HEK293 (cell line): Measurements from ENCODE around the gene ITGA2B.

ENCODE experiments used
- ATF2 ChIP-seq: fragments of 450-650 bp; formaldehyde crosslinking; IDR thresholded peaks from 2 replicates; pipeline ENCODE4 v1.5.1; 2016; ENCODE audit warnings: missing biosample characterization, missing genetic modification characterization, low read depth
- CTCF ChIP-seq: fragments of 450-650 bp; formaldehyde crosslinking; IDR thresholded peaks from 2 replicates; pipeline ENCODE4 v1.5.1; 2016; ENCODE audit warnings: missing biosample characterization, missing genetic modification characterization
- PRDM10 ChIP-seq: fragments of 450-650 bp; formaldehyde crosslinking; IDR thresholded peaks from 2 replicates; pipeline ENCODE4 v1.5.1; 2016; ENCODE audit warnings: missing biosample characterization, missing genetic modification characterization
- SETDB1 ChIP-seq: IDR thresholded peaks from one replicate; pipeline ENCODE4 v1.6.1; 2017; ENCODE audit warnings: mild to moderate bottlenecking, low read length, moderate library complexity, mixed read lengths; ENCODE audit not compliant: insufficient read length
- ZBTB8A ChIP-seq: fragments of 450-650 bp; formaldehyde crosslinking; IDR thresholded peaks from 2 replicates; pipeline ENCODE4 v1.5.1; 2016; ENCODE audit warnings: missing biosample characterization, missing genetic modification characterization
- ZNF274 ChIP-seq, 2 experiments: fragments of 200-500 bp in 1 of 2; fragments of 450-650 bp in 1 of 2; sonication (Bioruptor generic) in 1 of 2; formaldehyde crosslinking in 1 of 2; IDR thresholded peaks; 2 replicates each; pipeline versions ENCODE4 v1.5.1 to v1.6.1; 2014 to 2016; ENCODE audit warnings: borderline replicate concordance in 1 of 2, inconsistent platforms in 1 of 2, low read length in 1 of 2, missing biosample characterization in 1 of 2, missing genetic modification characterization in 1 of 2
- ZNF501 ChIP-seq: fragments of 450-650 bp; formaldehyde crosslinking; IDR thresholded peaks from 2 replicates; pipeline ENCODE4 v1.5.1; 2016; ENCODE audit warnings: missing biosample characterization, missing genetic modification characterization
- ZNF510 ChIP-seq: fragments of 450-650 bp; formaldehyde crosslinking; IDR thresholded peaks from 2 replicates; pipeline ENCODE4 v1.5.1; 2018; ENCODE audit warnings: mild to moderate bottlenecking, missing genetic modification characterization, missing biosample characterization; ENCODE audit not compliant: insufficient replicate concordance
- ZNF843 ChIP-seq: fragments of 450-650 bp; formaldehyde crosslinking; IDR thresholded peaks from 2 replicates; pipeline ENCODE4 v1.5.1; 2016; ENCODE audit warnings: missing biosample characterization, missing genetic modification characterization
- ZXDB ChIP-seq: fragments of 450-650 bp; formaldehyde crosslinking; IDR thresholded peaks from 2 replicates; pipeline ENCODE4 v1.5.1; 2016; ENCODE audit warnings: missing biosample characterization, missing genetic modification characterization
- TF ChIP-seq, protein P1 (sequence below): fragments of 450-650 bp; formaldehyde crosslinking; IDR thresholded peaks from 2 replicates; pipeline ENCODE4 v1.5.1; 2017; ENCODE audit warnings: missing biosample characterization, missing genetic modification characterization

DNA sequence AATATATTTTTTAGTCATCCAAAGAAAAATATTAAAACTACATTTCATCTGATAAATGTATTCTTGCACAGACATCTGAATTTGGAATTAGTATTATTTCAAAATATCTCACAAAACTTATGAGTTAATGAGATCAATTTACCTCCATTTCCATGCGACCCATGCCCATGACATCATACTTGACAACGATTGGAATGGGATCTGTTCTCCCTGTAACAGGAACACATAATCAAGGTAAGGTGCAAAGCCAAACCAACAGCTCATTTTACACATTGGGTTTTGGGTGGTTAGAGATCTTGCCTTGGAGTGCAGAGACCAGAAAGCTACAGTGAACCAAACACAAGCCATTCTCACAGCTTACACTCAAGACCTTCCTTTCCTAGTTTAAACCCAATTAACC, 46.9 kb upstream of the ITGA2B start:
- TF ChIP-seq CTCF (tag by site-specific recombination) (no peak), ZNF843 (tag by site-specific recombination) (no peak), SETDB1 (no peak), ZNF501 (tag by site-specific recombination) (no peak), ZNF510 (no peak), ZNF274 (IDR thresholded peaks at IDR 0.05; ENCODE audit: low read length) (no peak), ZNF274 (tag by site-specific recombination; IDR thresholded peaks at IDR 0.05; ENCODE audit: borderline replicate concordance) (no peak), ATF2 (tag by site-specific recombination) (peak; percentile 82), ZBTB8A (tag by site-specific recombination) (no peak), PRDM10 (tag by site-specific recombination) (no peak), ZXDB (tag by site-specific recombination) (no peak)
- TF ChIP-seq, protein P1, sequence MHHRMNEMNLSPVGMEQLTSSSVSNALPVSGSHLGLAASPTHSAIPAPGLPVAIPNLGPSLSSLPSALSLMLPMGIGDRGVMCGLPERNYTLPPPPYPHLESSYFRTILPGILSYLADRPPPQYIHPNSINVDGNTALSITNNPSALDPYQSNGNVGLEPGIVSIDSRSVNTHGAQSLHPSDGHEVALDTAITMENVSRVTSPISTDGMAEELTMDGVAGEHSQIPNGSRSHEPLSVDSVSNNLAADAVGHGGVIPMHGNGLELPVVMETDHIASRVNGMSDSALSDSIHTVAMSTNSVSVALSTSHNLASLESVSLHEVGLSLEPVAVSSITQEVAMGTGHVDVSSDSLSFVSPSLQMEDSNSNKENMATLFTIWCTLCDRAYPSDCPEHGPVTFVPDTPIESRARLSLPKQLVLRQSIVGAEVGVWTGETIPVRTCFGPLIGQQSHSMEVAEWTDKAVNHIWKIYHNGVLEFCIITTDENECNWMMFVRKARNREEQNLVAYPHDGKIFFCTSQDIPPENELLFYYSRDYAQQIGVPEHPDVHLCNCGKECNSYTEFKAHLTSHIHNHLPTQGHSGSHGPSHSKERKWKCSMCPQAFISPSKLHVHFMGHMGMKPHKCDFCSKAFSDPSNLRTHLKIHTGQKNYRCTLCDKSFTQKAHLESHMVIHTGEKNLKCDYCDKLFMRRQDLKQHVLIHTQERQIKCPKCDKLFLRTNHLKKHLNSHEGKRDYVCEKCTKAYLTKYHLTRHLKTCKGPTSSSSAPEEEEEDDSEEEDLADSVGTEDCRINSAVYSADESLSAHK (tag by site-specific recombination) = no peak
